ENCODE measurements around the gene EGLN3.

GRCh38 chr14:33932576-33933345, 18.1 kb downstream of the EGLN3 start:
- no peak for TF ChIP-seq GATA2 (IDR thresholded peaks at IDR 0.05; ENCODE audit: low read depth, low read length)
- no peak for TF ChIP-seq GATA3 (IDR thresholded peaks at IDR 0.05; ENCODE audit: low read depth, low read length)

Measured in SH-SY5Y (cell line).